GM18507 (cell line): ENCODE data around the gene PDS5B.
"Not testable (repeated sequence)": the region's sequence is repeated elsewhere in the genome, so short reads cannot be mapped to it uniquely, and the experiment has no call there.

ENCODE experiments used
- DNase-seq: peaks from one replicate; pipeline ENCODE4 v3.0.0; 2011; ENCODE audit warnings: low read depth; ENCODE audit not compliant: insufficient read length; ENCODE audit errors: extremely low spot score
- FAIRE-seq: peaks from 2 replicates; lab custom pipeline; 2011; peaks lifted over from hg19 to GRCh38; lab: Jason Lieb, UNC

The PDS5B gene

GRCh38 chr13:32713397-32713796 is 127.1 kb downstream of the PDS5B start:
- FAIRE-seq = no peak

DNA sequence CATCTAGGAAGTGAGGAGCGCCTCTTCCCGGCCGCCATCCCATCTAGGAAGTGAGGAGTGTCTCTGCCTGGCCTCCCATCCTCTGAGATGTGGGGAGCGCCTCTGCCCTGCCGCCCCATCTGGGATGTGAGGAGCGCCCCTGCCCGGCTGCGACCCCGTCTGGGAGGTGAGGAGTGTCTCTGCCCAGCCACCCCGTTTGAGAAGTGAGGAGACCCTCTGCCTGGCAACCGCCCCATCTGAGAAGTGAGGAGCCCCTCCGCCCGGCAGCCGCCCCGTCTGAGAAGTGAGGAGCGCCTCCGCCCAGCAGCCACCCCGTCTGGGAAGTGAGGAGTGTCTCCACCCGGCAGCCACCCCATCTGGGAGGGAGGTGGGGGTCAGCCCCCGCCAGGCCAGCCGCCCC is 129.9 kb downstream of the PDS5B start:
- not testable (repeated sequence) for DNase-seq, FAIRE-seq

More at GRCh38 chr13:32713397-32713796, 127.1 kb downstream of the PDS5B start:
- DNase-seq = no peak

GRCh38 chr13:32720026-32720425 is 133.8 kb downstream of the PDS5B start:
- FAIRE-seq (no peak), DNase-seq (no peak)

DNA sequence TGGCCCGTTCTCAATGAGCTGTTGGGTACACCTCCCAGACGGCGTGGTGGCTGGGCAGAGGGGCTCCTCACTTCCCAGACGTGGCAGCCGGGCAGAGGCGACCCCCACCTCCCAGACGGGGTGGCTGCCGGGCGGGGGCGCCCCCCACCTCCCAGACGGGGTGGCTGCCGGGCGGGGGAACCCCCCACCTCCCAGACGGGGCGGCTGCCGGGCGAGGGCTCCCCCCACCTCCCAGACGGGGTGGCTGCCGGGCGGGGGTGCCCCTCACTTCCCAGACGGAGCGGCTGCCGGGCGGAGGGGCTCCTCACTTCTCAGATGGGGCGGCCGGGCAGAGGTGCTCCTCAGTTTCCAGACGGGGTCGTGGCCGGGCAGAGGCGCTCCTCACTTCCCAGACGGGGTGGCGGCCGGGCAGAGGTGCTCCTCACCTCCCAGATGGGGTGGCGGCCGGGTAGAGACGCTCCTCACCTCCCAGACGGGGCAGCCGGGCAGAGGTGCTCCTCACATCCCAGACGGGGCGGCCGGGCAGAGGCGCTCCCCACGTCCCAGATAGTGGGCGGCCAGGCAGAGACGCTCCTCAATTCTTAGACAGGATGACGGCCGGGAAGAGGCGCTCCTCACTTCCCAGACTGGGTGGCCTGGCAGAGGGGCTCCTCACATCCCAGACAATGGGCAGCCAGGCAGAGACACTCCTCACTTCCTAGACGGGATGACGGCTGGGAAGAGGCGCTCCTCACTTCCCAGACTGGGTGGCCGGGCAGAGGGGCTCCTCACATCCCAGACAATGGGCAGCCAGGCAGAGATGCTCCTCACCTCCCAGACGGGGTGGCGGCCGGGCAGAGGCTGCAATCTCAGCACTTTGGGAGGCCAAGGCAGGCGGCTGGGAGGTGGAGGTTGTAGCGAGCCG is 135.1 kb downstream of the PDS5B start:
- FAIRE-seq, DNase-seq: not testable (repeated sequence)

- DNase-seq (no peak), FAIRE-seq (no peak)
Observed at GRCh38 chr13:32722340-32722739, 136.1 kb downstream of the PDS5B start.

GRCh38 chr13:32723987-32724386 is 137.7 kb downstream of the PDS5B start:
- no peak for DNase-seq
- FAIRE-seq = no peak

- FAIRE-seq (no peak), DNase-seq (no peak)
Observed at GRCh38 chr13:32726374-32727037, 140.3 kb downstream of the PDS5B start.

DNA sequence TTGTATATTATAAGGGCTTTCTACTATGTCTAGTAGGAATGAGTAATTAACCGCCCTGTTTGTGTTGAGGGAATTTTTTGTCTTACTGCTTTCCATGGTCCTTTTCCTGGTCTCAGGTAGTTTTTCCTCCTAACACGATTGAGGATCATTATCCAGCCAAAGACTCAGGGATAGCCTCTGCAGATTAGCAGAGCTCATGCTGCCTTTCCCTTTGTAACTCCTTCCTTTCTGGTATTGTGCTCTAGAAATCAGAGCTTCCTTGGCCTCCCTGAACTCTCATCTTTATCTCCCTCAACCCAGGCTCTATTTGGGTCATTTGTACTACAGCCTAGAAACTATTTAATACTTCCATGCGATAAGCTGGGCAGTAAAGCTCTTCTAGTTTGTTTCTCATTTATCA is 142.1 kb downstream of the PDS5B start:
- DNase-seq (no peak), FAIRE-seq (no peak)

- not testable (repeated sequence) for FAIRE-seq, DNase-seq
Observed at GRCh38 chr13:32729097-32729496, 142.8 kb downstream of the PDS5B start.

- FAIRE-seq = peak; percentile 56
- DNase-seq = no peak
Observed at GRCh38 chr13:32731074-32731473, 144.8 kb downstream of the PDS5B start.

DNA sequence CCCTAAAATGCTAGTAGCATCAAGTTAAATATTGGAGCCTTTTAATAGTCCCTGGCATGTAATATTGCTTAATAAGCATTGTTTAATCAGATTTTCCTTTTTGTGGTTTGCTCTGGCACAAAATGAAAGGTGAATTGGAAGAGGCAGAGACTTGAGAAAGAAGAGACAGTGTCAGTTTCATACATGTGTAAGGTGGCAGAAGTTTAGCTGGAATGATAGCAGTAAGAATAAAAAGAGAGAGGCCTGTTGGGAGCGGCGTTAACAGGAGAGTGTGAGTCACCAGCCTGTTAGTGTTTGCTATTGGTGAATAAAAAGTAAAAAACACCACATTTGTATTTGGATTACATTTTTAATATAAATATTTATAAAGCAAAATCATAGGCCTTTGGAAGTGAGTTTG is 145.3 kb downstream of the PDS5B start:
- DNase-seq = no peak
- no peak for FAIRE-seq

GRCh38 chr13:32733690-32734089 is 147.4 kb downstream of the PDS5B start:
- no peak for DNase-seq
- no peak for FAIRE-seq

- no peak for FAIRE-seq
- DNase-seq = no peak
Observed at GRCh38 chr13:32734511-32734910, 148.3 kb downstream of the PDS5B start.

GRCh38 chr13:32735859-32736258 is 149.6 kb downstream of the PDS5B start:
- FAIRE-seq (no peak), DNase-seq (no peak)

DNA sequence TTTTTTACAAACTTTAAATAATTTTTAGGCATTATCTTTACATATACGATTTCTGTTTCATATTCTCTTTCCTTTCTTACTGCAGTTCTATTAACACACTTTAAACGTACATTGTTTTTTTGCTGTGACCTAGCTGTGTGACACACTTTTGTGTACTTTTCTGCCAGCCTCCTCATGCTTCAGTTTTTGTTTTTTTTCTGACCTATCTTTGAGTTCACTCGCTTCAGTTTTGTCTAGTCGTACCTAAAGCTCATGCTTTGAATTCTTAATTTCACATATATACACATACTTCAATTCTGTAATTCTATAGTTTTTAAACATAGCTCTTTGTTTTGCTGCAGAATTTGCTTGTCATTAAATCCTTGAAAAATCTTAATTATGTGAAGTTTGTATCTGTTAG is 150.4 kb downstream of the PDS5B start:
- no peak for FAIRE-seq
- no peak for DNase-seq

DNA sequence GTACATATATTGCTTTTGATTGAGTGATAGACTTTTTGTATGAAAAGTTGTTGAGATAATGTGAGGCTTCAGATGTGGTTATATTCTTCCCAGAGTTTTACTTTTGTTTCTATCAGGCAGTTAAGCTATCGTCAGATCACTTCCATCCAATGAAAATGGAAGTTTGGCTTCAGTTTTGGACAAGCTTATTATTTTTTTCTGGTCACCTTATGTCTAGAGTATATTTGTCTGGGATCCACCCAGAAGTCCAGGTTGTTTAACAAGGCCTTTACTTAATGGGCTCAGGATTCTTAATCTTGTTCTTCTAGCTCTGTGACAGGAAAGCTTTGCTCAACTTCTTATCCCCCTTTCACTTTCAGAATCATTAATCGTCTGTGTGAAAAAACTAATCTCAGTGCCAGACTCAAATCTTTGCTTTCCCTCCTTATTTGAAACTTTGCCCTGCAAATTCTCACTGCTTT is 150.9 kb downstream of the PDS5B start:
- FAIRE-seq = peak; percentile 87
- no peak for DNase-seq

DNA sequence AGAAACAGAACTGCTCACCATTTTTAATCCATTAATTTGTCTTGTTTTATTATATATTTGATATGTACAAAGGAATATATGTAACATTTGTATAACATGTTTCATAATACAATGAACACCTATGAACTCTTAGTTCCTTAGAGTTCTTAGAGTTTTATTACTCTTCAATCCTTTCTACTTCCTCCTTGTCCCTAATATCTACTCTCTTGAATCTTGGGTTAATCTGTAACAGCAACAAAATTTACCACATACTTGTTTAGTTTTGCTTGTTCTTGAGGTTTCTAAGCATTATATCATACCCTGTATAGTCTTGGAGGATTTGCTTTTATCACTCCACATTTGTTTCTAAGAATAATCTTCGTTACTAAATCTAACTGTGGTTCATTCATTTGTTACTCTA is 151.4 kb downstream of the PDS5B start:
- DNase-seq = no peak
- FAIRE-seq = peak; percentile 73

DNA sequence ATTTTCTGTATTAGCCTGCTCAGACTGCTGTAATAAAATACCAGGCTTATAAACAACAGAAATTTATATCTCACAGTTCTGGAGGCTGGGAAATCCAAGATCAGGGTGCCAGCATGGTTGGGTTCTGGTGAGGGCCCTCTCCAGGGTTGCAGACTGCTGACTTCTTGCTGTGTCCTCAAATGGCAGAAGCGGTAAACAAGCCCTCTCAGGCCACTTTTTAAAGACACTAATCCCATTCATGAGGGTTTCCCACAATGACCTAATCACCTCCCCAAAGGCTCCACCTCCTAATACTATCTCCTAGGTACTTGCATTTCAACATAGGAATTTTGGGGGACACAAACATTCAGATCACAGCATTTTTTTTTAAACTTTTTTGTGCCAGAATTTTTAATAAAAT is 159.3 kb downstream of the PDS5B start:
- no peak for DNase-seq

DNA sequence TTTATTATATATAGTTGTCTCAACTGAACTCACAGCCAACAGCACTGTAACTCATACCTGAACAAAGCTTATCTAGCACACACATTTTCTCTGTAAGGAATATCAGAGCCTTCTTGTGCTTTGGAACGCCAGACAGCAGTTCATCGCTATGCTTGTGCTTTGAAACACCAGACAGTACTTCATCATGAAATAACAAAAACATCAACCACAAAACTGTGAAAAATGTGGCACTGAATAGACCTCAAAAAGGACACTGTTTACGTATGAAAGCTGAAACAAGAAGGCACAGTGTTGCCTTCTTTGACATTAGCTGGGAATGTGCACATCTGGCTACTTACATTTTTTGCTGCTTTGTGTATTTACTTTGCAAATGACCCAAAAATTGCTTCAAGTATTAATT is 160.2 kb downstream of the PDS5B start:
- FAIRE-seq (no peak), DNase-seq (no peak)

More for the DNA sequence above, 159.3 kb downstream of the PDS5B start:
- FAIRE-seq = no peak

GRCh38 chr13:32748305-32748704 is 162.1 kb downstream of the PDS5B start:
- DNase-seq (no peak), FAIRE-seq (no peak)

DNA sequence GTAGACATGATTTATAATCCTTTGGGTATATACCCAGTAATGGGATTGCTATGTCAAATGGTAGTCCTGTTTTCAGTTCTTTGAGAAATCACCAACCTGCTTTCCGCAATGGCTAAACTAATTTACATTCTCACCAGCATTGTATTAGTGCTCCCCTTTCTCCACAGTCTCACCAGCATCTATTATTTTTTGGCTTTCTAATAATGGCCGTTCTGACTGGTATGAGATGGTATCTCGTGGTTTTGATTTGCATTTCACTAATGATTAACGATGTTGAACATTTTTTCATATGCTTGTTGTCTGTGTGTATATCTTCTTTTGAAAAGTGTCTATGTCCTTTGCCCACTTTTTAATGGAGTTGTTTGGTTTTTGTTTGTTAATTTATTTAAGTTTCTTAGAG is 165.1 kb downstream of the PDS5B start:
- no peak for DNase-seq
- peak; percentile 67 for FAIRE-seq
